ENCODE data around the gene MAD1L1.

MAD1L1 gene

GRCh38 chr7:1951159-1951536 is 281.6 kb downstream of the MAD1L1 start:
- Histone ChIP-seq H3K27ac (ENCODE audit: low read depth, low read length) (no peak overlapping the region), H3K9me3 (ENCODE audit: control insufficient read depth in 5 of 5, low read length in 5 of 5) (no peaks in the 10 kb centered on the region), H3K4me1 (ENCODE audit: control insufficient read depth in 5 of 5, insufficient read depth in 5 of 5, low read length in 5 of 5) (peaks cover 0 to 17% (median 8%) of the 10 kb centered on the region in 5 donors), H3K4me3 (ENCODE audit: low read depth in 1 of 5, low read length in 5 of 5) (peak overlapping the region in 1 of 5 donors; percentile 16), H3K36me3 (ENCODE audit: control insufficient read depth in 5 of 5, insufficient read depth in 5 of 5, low read length in 5 of 5) (peaks cover 0 to 6% (median 3%) of the 10 kb centered on the region in 5 donors), H3K27me3 (ENCODE audit: control insufficient read depth in 5 of 5, insufficient read depth in 4 of 5, low read length in 5 of 5) (no peaks in the 10 kb centered on the region), H3K9ac (ENCODE audit: low read length in 5 of 5) (no peak overlapping the region)

- peaks cover 0 to 17% (median 8%) of the 10 kb centered on the region in 5 donors for H3K4me1 ChIP-seq (ENCODE audit: control insufficient read depth in 5 of 5, insufficient read depth in 5 of 5, low read length in 5 of 5)
- H3K9ac ChIP-seq (ENCODE audit: low read length in 5 of 5) = no peak overlapping the region
- peaks cover 0 to 6% (median 3%) of the 10 kb centered on the region in 5 donors for H3K36me3 ChIP-seq (ENCODE audit: control insufficient read depth in 5 of 5, insufficient read depth in 5 of 5, low read length in 5 of 5)
- H3K4me3 ChIP-seq (ENCODE audit: low read depth in 1 of 5, low read length in 5 of 5) = peak overlapping the region in 1 of 5 donors; percentile 16
- no peaks in the 10 kb centered on the region for H3K9me3 ChIP-seq (ENCODE audit: control insufficient read depth in 5 of 5, low read length in 5 of 5)
- H3K27ac ChIP-seq (ENCODE audit: low read depth, low read length) = no peak overlapping the region
- H3K27me3 ChIP-seq (ENCODE audit: control insufficient read depth in 5 of 5, insufficient read depth in 4 of 5, low read length in 5 of 5) = no peaks in the 10 kb centered on the region
Observed at GRCh38 chr7:1950452-1951158, 282.1 kb downstream of the MAD1L1 start.

GRCh38 chr7:1950066-1950451 is 282.7 kb downstream of the MAD1L1 start:
- Histone ChIP-seq H3K9ac (ENCODE audit: low read length in 5 of 5) (no peak overlapping the region), H3K4me3 (ENCODE audit: low read depth in 1 of 5, low read length in 5 of 5) (no peak overlapping the region), H3K36me3 (ENCODE audit: control insufficient read depth in 5 of 5, insufficient read depth in 5 of 5, low read length in 5 of 5) (peaks cover 0 to 6% (median 3%) of the 10 kb centered on the region in 5 donors), H3K4me1 (ENCODE audit: control insufficient read depth in 5 of 5, insufficient read depth in 5 of 5, low read length in 5 of 5) (peaks cover 0 to 17% (median 8%) of the 10 kb centered on the region in 5 donors), H3K27ac (ENCODE audit: low read depth, low read length) (no peak overlapping the region), H3K9me3 (ENCODE audit: control insufficient read depth in 5 of 5, low read length in 5 of 5) (no peaks in the 10 kb centered on the region), H3K27me3 (ENCODE audit: control insufficient read depth in 5 of 5, insufficient read depth in 4 of 5, low read length in 5 of 5) (no peaks in the 10 kb centered on the region)

- Histone ChIP-seq H3K27ac (ENCODE audit: low read depth, low read length) (no peak overlapping the region), H3K36me3 (ENCODE audit: control insufficient read depth in 5 of 5, insufficient read depth in 5 of 5, low read length in 5 of 5) (peaks cover 0 to 6% (median 3%) of the 10 kb centered on the region in 5 donors), H3K27me3 (ENCODE audit: control insufficient read depth in 5 of 5, insufficient read depth in 4 of 5, low read length in 5 of 5) (no peaks in the 10 kb centered on the region), H3K9ac (ENCODE audit: low read length in 5 of 5) (no peak overlapping the region), H3K4me3 (ENCODE audit: low read depth in 1 of 5, low read length in 5 of 5) (no peak overlapping the region), H3K9me3 (ENCODE audit: control insufficient read depth in 5 of 5, low read length in 5 of 5) (no peaks in the 10 kb centered on the region), H3K4me1 (ENCODE audit: control insufficient read depth in 5 of 5, insufficient read depth in 5 of 5, low read length in 5 of 5) (peaks cover 0 to 17% (median 8%) of the 10 kb centered on the region in 5 donors)
Observed at GRCh38 chr7:1949681-1950055, 283.1 kb downstream of the MAD1L1 start.

- no peak overlapping the region for H3K9ac ChIP-seq (ENCODE audit: low read length in 5 of 5)
- no peaks in the 10 kb centered on the region for H3K9me3 ChIP-seq (ENCODE audit: control insufficient read depth in 5 of 5, low read length in 5 of 5)
- H3K27me3 ChIP-seq (ENCODE audit: control insufficient read depth in 5 of 5, insufficient read depth in 4 of 5, low read length in 5 of 5) = no peaks in the 10 kb centered on the region
- peaks cover 0 to 19% (median 8%) of the 10 kb centered on the region in 5 donors for H3K4me1 ChIP-seq (ENCODE audit: control insufficient read depth in 5 of 5, insufficient read depth in 5 of 5, low read length in 5 of 5)
- H3K4me3 ChIP-seq (ENCODE audit: low read depth in 1 of 5, low read length in 5 of 5) = no peak overlapping the region
- no peak overlapping the region for H3K27ac ChIP-seq (ENCODE audit: low read depth, low read length)
- H3K36me3 ChIP-seq (ENCODE audit: control insufficient read depth in 5 of 5, insufficient read depth in 5 of 5, low read length in 5 of 5) = peaks cover 0 to 6% (median 3%) of the 10 kb centered on the region in 5 donors
Observed at GRCh38 chr7:1948887-1949680, 283.7 kb downstream of the MAD1L1 start.

- peaks cover 0 to 26% (median 8%) of the 10 kb centered on the region in 5 donors for H3K4me1 ChIP-seq (ENCODE audit: control insufficient read depth in 5 of 5, insufficient read depth in 5 of 5, low read length in 5 of 5)
- H3K9me3 ChIP-seq (ENCODE audit: control insufficient read depth in 5 of 5, low read length in 5 of 5) = no peaks in the 10 kb centered on the region
- H3K36me3 ChIP-seq (ENCODE audit: control insufficient read depth in 5 of 5, insufficient read depth in 5 of 5, low read length in 5 of 5) = peaks cover 0 to 4% (median 3%) of the 10 kb centered on the region in 5 donors
- H3K27ac ChIP-seq (ENCODE audit: low read depth, low read length) = no peak overlapping the region
- H3K27me3 ChIP-seq (ENCODE audit: control insufficient read depth in 5 of 5, insufficient read depth in 4 of 5, low read length in 5 of 5) = no peaks in the 10 kb centered on the region
- H3K4me3 ChIP-seq (ENCODE audit: low read depth in 1 of 5, low read length in 5 of 5) = no peak overlapping the region
- H3K9ac ChIP-seq (ENCODE audit: low read length in 5 of 5) = no peak overlapping the region
Observed at GRCh38 chr7:1948301-1948796, 284.4 kb downstream of the MAD1L1 start.

GRCh38 chr7:1947586-1948217 is 285.0 kb downstream of the MAD1L1 start:
- Histone ChIP-seq H3K27me3 (ENCODE audit: control insufficient read depth in 5 of 5, insufficient read depth in 4 of 5, low read length in 5 of 5) (no peaks in the 10 kb centered on the region), H3K4me3 (ENCODE audit: low read depth in 1 of 5, low read length in 5 of 5) (no peak overlapping the region), H3K9me3 (ENCODE audit: control insufficient read depth in 5 of 5, low read length in 5 of 5) (no peaks in the 10 kb centered on the region), H3K27ac (ENCODE audit: low read depth, low read length) (no peak overlapping the region), H3K9ac (ENCODE audit: low read length in 5 of 5) (no peak overlapping the region), H3K36me3 (ENCODE audit: control insufficient read depth in 5 of 5, insufficient read depth in 5 of 5, low read length in 5 of 5) (peaks cover 0 to 4% (median 3%) of the 10 kb centered on the region in 5 donors), H3K4me1 (ENCODE audit: control insufficient read depth in 5 of 5, insufficient read depth in 5 of 5, low read length in 5 of 5) (peaks cover 0 to 29% (median 8%) of the 10 kb centered on the region in 5 donors)

- H3K4me3 ChIP-seq (ENCODE audit: low read depth in 1 of 5, low read length in 5 of 5) = no peak overlapping the region
Observed at GRCh38 chr7:1946773-1947450, 285.8 kb downstream of the MAD1L1 start.

GRCh38 chr7:1946025-1946772 is 286.5 kb downstream of the MAD1L1 start:
- Histone ChIP-seq H3K27ac (ENCODE audit: low read depth, low read length) (no peak overlapping the region), H3K4me3 (ENCODE audit: low read depth in 1 of 5, low read length in 5 of 5) (no peak overlapping the region), H3K36me3 (ENCODE audit: control insufficient read depth in 5 of 5, insufficient read depth in 5 of 5, low read length in 5 of 5) (peaks cover 0 to 4% (median 3%) of the 10 kb centered on the region in 5 donors), H3K9me3 (ENCODE audit: control insufficient read depth in 5 of 5, low read length in 5 of 5) (no peaks in the 10 kb centered on the region), H3K9ac (ENCODE audit: low read length in 5 of 5) (no peak overlapping the region), H3K4me1 (ENCODE audit: control insufficient read depth in 5 of 5, insufficient read depth in 5 of 5, low read length in 5 of 5) (peaks cover 0 to 38% (median 7%) of the 10 kb centered on the region in 5 donors), H3K27me3 (ENCODE audit: control insufficient read depth in 5 of 5, insufficient read depth in 4 of 5, low read length in 5 of 5) (no peaks in the 10 kb centered on the region)

More at GRCh38 chr7:1946773-1947450, 285.8 kb downstream of the MAD1L1 start:
- Histone ChIP-seq H3K27ac (ENCODE audit: low read depth, low read length) (no peak overlapping the region), H3K9ac (ENCODE audit: low read length in 5 of 5) (no peak overlapping the region), H3K4me1 (ENCODE audit: control insufficient read depth in 5 of 5, insufficient read depth in 5 of 5, low read length in 5 of 5) (peaks cover 0 to 37% (median 8%) of the 10 kb centered on the region in 5 donors), H3K9me3 (ENCODE audit: control insufficient read depth in 5 of 5, low read length in 5 of 5) (no peaks in the 10 kb centered on the region), H3K27me3 (ENCODE audit: control insufficient read depth in 5 of 5, insufficient read depth in 4 of 5, low read length in 5 of 5) (no peaks in the 10 kb centered on the region), H3K36me3 (ENCODE audit: control insufficient read depth in 5 of 5, insufficient read depth in 5 of 5, low read length in 5 of 5) (peaks cover 0 to 4% (median 3%) of the 10 kb centered on the region in 5 donors)

Measured in subcutaneous abdominal adipose tissue (tissue), 5 donors.